Smooth muscle cell (in vitro differentiated cells): ENCODE results near the gene ABHD8. TPM values are rescaled to one million over a fixed set of nuclear protein-coding genes. Genes with fewer than 3 reads are reported as not detected.

Experiments
- DNase-seq: peaks from one replicate; lab custom pipeline; 2025; ENCODE audit not compliant: unreplicated experiment; lab: John Stamatoyannopoulos, UW
- H2AFZ ChIP-seq: fragments of 200-600 bp; sonication (generic); 2 replicates; pipeline ENCODE4 v1.6.0; 2016; ENCODE audit warnings: antibody characterized with exemption, low read depth, mild to moderate bottlenecking
- H3F3A ChIP-seq: fragments of 200-600 bp; sonication (generic); 2 replicates; pipeline ENCODE4 v1.6.0; 2017; ENCODE audit warnings: antibody characterized with exemption, low read depth
- H3K27ac ChIP-seq: fragments of 200-600 bp; sonication (generic); 2 replicates; pipeline ENCODE4 v1.5.1; 2016; ENCODE audit warnings: low read depth, mild to moderate bottlenecking
- H3K27me3 ChIP-seq: fragments of 200-600 bp; sonication (generic); 2 replicates; pipeline ENCODE4 v1.6.1; 2016; ENCODE audit warnings: low read depth, mild to moderate bottlenecking
- H3K36me3 ChIP-seq: fragments of 200-600 bp; sonication (generic); 2 replicates; pipeline ENCODE4 v1.5.1; 2016; ENCODE audit warnings: low read depth
- H3K4me1 ChIP-seq: fragments of 200-600 bp; sonication (generic); 2 replicates; pipeline ENCODE4 v1.5.1; 2016; ENCODE audit warnings: low read depth
- H3K4me2 ChIP-seq: fragments of 200-600 bp; sonication (generic); 2 replicates; pipeline ENCODE4 v1.6.0; 2016; ENCODE audit warnings: mild to moderate bottlenecking
- H3K4me3 ChIP-seq: fragments of 200-600 bp; sonication (generic); 2 replicates; pipeline ENCODE4 v1.5.1; 2016; ENCODE audit warnings: mild to moderate bottlenecking
- H3K79me2 ChIP-seq: fragments of 200-600 bp; sonication (generic); 2 replicates; pipeline ENCODE4 v1.6.0; 2016; ENCODE audit warnings: low read depth, mild to moderate bottlenecking
- H3K9ac ChIP-seq: fragments of 200-600 bp; sonication (generic); 2 replicates; pipeline ENCODE4 v1.6.0; 2016; ENCODE audit warnings: low read depth
- H3K9me3 ChIP-seq: fragments of 200-600 bp; sonication (generic); replicated peaks from 2 replicates; pipeline ENCODE4 v1.5.1; 2016; ENCODE audit warnings: low read depth
- H4K20me1 ChIP-seq: fragments of 200-600 bp; sonication (generic); 2 replicates; pipeline ENCODE4 v1.6.0; 2016; ENCODE audit warnings: low read depth
- whole genome bisulfite sequencing: methylation state at CpG from one replicate; pipeline ENCODE4 v1.1.7; 2016; ENCODE audit warnings: low lambda C conversion rate; 5-methylcytosine and 5-hydroxymethylcytosine counted together
- polyA plus RNA-seq: library from polyadenylated mRNA; unstranded; fragments of >200 nt; fragmentation: Nextera tagmentation; extraction: Ambion mirVana; gene quantifications from 2 replicates; pipeline ENCODE4 v1.2.1, GENCODE V29; 2016
- total RNA-seq: library from RNA; depleted of rRNA; stranded (reverse); fragments of >200 nt; gene quantifications from 2 replicates; pipeline ENCODE4 v1.2.3, GENCODE V29; 2014
- TF ChIP-seq, protein P1 (sequence below): fragments of 200-600 bp; sonication (generic); IDR thresholded peaks from 2 replicates; pipeline ENCODE4 v1.5.1; 2017; ENCODE audit warnings: borderline replicate concordance, mild to moderate bottlenecking, antibody characterized with exemption; ENCODE audit not compliant: insufficient read depth, poor library complexity, severe bottlenecking

The ABHD8 gene
- total and polyA plus RNA-seq, 2 experiments from 2014 or later, result 9.2 to 15.1 TPM

GRCh38 chr19:17309198-17309964, 6.2 kb upstream of the ABHD8 start, which contains the start of gene DDA1:
TSS of gene DDA1 (plus strand) at chr19:17309563. CDS start at chr19:17309655, 92 bp downstream.
- Histone ChIP-seq H3K27ac (peak within 1 kb of the TSS; percentile 93), H4K20me1 (peaks cover 37% of the 10 kb centered on the region), H3K4me1 (peaks cover 13% of the 10 kb centered on the region), H3F3A (peaks cover 4% of the 10 kb centered on the region), H3K4me2 (peak within 1 kb of the TSS; percentile 100), H3K9me3 (no peaks in the 10 kb centered on the region), H3K27me3 (no peaks in the 10 kb centered on the region), H2AFZ (no peak within 1 kb of the TSS), H3K79me2 (peaks cover 36% of the 10 kb centered on the region), H3K4me3 (peak within 1 kb of the TSS; percentile 97), H3K36me3 (no peaks in the 10 kb centered on the region), H3K9ac (peak within 1 kb of the TSS; percentile 98)
- WGBS, result 1% methylated on average over 42 of the region's 46 CpGs
- TF ChIP-seq, protein P1, sequence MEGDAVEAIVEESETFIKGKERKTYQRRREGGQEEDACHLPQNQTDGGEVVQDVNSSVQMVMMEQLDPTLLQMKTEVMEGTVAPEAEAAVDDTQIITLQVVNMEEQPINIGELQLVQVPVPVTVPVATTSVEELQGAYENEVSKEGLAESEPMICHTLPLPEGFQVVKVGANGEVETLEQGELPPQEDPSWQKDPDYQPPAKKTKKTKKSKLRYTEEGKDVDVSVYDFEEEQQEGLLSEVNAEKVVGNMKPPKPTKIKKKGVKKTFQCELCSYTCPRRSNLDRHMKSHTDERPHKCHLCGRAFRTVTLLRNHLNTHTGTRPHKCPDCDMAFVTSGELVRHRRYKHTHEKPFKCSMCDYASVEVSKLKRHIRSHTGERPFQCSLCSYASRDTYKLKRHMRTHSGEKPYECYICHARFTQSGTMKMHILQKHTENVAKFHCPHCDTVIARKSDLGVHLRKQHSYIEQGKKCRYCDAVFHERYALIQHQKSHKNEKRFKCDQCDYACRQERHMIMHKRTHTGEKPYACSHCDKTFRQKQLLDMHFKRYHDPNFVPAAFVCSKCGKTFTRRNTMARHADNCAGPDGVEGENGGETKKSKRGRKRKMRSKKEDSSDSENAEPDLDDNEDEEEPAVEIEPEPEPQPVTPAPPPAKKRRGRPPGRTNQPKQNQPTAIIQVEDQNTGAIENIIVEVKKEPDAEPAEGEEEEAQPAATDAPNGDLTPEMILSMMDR, result no peak
- peak; percentile 90 for DNase-seq

GRCh38 chr19:17307876-17308377, 4.7 kb upstream of the ABHD8 start:
- WGBS, result 88% methylated on average over 8 of the region's 8 CpGs
- no peaks in the 10 kb centered on the region for H3K27me3 ChIP-seq
- peaks cover 34% of the 10 kb centered on the region for H3K79me2 ChIP-seq
- H3K36me3 ChIP-seq, result no peaks in the 10 kb centered on the region
- H4K20me1 ChIP-seq, result peaks cover 24% of the 10 kb centered on the region
- DNase-seq, result no peak
- H2AFZ ChIP-seq, result no peak overlapping the region
- no peak overlapping the region for H3K27ac ChIP-seq
- no peak overlapping the region for H3K4me3 ChIP-seq
- peaks cover 13% of the 10 kb centered on the region for H3K4me1 ChIP-seq
- TF ChIP-seq, protein P1, result no peak
- H3K4me2 ChIP-seq, result no peak overlapping the region
- no peak overlapping the region for H3K9ac ChIP-seq
- peaks cover 5% of the 10 kb centered on the region for H3F3A ChIP-seq
- H3K9me3 ChIP-seq, result no peaks in the 10 kb centered on the region

GRCh38 chr19:17306285-17306714, 3.1 kb upstream of the ABHD8 start:
- H3K9ac ChIP-seq, result peak overlapping the region; percentile 13
- H3K4me1 ChIP-seq, result peaks cover 17% of the 10 kb centered on the region
- peaks cover 9% of the 10 kb centered on the region for H4K20me1 ChIP-seq
- TF ChIP-seq, protein P1, result no peak
- no peaks in the 10 kb centered on the region for H3K27me3 ChIP-seq
- peak overlapping the region; percentile 57 for H3K27ac ChIP-seq
- H3F3A ChIP-seq, result peaks cover 5% of the 10 kb centered on the region
- H3K4me2 ChIP-seq, result peak overlapping the region; percentile 85
- peak overlapping the region; percentile 68 for H3K4me3 ChIP-seq
- peak overlapping the region; percentile 84 for H2AFZ ChIP-seq
- H3K36me3 ChIP-seq, result no peaks in the 10 kb centered on the region
- 6% methylated on average over 28 of the region's 28 CpGs for WGBS
- H3K9me3 ChIP-seq, result no peaks in the 10 kb centered on the region
- DNase-seq, result no peak
- H3K79me2 ChIP-seq, result peaks cover 19% of the 10 kb centered on the region
